A549 (cell line): ENCODE data around the gene ESRRB.

Source experiments
- POLR2A ChIP-seq: IDR thresholded peaks from 2 replicates; pipeline ENCODE4 v1.6.1; 2012; ENCODE audit warnings: mild to moderate bottlenecking, low read length
- TF ChIP-seq, protein P1 (sequence below): fragments of 200-600 bp; sonication (generic); IDR thresholded peaks from 2 replicates; pipeline ENCODE4 v1.6.1; 2016; ENCODE audit warnings: antibody characterized with exemption, mild to moderate bottlenecking, moderate library complexity
- TF ChIP-seq, protein P2 (sequence below): fragments of >200 bp; sonication (Bioruptor Twin); formaldehyde crosslinking; IDR thresholded peaks from 3 replicates; pipeline ENCODE4 v1.5.1; 2016
- TF ChIP-seq, protein P3 (sequence below): IDR thresholded peaks from 2 replicates; pipeline ENCODE4 v1.6.1; 2012

- TF ChIP-seq, protein P1, sequence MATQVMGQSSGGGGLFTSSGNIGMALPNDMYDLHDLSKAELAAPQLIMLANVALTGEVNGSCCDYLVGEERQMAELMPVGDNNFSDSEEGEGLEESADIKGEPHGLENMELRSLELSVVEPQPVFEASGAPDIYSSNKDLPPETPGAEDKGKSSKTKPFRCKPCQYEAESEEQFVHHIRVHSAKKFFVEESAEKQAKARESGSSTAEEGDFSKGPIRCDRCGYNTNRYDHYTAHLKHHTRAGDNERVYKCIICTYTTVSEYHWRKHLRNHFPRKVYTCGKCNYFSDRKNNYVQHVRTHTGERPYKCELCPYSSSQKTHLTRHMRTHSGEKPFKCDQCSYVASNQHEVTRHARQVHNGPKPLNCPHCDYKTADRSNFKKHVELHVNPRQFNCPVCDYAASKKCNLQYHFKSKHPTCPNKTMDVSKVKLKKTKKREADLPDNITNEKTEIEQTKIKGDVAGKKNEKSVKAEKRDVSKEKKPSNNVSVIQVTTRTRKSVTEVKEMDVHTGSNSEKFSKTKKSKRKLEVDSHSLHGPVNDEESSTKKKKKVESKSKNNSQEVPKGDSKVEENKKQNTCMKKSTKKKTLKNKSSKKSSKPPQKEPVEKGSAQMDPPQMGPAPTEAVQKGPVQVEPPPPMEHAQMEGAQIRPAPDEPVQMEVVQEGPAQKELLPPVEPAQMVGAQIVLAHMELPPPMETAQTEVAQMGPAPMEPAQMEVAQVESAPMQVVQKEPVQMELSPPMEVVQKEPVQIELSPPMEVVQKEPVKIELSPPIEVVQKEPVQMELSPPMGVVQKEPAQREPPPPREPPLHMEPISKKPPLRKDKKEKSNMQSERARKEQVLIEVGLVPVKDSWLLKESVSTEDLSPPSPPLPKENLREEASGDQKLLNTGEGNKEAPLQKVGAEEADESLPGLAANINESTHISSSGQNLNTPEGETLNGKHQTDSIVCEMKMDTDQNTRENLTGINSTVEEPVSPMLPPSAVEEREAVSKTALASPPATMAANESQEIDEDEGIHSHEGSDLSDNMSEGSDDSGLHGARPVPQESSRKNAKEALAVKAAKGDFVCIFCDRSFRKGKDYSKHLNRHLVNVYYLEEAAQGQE: no peak
- TF ChIP-seq, protein P2, sequence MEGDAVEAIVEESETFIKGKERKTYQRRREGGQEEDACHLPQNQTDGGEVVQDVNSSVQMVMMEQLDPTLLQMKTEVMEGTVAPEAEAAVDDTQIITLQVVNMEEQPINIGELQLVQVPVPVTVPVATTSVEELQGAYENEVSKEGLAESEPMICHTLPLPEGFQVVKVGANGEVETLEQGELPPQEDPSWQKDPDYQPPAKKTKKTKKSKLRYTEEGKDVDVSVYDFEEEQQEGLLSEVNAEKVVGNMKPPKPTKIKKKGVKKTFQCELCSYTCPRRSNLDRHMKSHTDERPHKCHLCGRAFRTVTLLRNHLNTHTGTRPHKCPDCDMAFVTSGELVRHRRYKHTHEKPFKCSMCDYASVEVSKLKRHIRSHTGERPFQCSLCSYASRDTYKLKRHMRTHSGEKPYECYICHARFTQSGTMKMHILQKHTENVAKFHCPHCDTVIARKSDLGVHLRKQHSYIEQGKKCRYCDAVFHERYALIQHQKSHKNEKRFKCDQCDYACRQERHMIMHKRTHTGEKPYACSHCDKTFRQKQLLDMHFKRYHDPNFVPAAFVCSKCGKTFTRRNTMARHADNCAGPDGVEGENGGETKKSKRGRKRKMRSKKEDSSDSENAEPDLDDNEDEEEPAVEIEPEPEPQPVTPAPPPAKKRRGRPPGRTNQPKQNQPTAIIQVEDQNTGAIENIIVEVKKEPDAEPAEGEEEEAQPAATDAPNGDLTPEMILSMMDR: no peak
- no peak for TF ChIP-seq POLR2A
- TF ChIP-seq, protein P3, sequence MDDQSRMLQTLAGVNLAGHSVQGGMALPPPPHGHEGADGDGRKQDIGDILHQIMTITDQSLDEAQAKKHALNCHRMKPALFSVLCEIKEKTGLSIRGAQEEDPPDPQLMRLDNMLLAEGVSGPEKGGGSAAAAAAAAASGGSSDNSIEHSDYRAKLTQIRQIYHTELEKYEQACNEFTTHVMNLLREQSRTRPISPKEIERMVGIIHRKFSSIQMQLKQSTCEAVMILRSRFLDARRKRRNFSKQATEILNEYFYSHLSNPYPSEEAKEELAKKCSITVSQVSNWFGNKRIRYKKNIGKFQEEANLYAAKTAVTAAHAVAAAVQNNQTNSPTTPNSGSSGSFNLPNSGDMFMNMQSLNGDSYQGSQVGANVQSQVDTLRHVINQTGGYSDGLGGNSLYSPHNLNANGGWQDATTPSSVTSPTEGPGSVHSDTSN: no peak
Observed at GRCh38 chr14:76422662-76423061, 46.7 kb downstream of the ESRRB start.
